GM18511 (cell line): ENCODE results near the gene SLC39A13.

Experiments
- ATAC-seq: cut with Tn5 transposase; IDR thresholded peaks from one replicate; pipeline ENCODE4 v1.9.1; 2021; ENCODE audit warnings: mild to moderate bottlenecking, moderate library complexity; ENCODE audit not compliant: unreplicated experiment

SLC39A13 gene

DNA sequence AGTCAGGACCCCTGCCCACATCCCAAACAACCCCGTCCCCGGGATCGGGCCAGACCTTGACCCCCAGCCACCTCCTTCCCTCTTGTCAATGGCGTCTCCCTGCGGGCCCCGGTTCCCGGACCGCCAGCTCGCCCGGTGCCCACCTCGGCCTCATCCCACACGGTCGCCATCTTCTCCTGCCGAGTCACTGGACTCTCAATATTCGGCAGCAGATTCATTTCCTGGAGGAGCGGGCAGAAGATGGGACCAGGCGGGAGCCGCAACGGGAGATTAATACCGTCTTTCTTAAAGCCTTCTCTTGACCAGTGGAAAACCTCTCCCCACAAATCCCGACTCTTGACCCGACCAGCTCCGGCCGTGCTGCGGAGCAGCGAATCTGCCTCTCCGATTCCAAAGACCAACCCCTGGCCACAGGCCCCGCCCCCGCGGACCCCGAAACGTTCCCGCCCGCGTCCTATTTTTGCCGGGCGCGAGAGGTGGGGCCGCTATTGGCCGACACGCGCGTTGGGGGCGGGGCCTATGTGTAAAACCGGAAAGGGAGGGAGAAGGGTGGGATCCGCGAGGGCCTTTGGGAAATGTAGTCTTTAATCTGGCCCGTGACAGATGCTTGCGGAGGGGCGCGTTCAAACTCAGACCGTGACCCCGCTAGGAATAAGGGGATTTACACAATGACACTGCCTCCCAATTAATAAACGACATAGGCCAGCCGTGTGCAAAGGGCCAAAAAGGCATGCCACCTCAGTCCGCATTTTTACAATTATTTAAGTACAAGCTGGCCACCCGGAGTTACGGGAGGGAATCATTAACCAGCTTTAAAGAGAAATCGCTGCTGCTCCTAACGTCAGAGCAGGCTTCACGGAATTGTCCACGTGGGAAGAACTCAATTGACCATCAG lies 17.9 kb downstream of the SLC39A13 start, which contains the start of gene PSMC3:
PSMC3 (minus strand) TSS at position 378 of the 895 bp plus-strand sequence; CDS start at position 218, 160 bp downstream.
- peak; percentile 86 for ATAC-seq

DNA sequence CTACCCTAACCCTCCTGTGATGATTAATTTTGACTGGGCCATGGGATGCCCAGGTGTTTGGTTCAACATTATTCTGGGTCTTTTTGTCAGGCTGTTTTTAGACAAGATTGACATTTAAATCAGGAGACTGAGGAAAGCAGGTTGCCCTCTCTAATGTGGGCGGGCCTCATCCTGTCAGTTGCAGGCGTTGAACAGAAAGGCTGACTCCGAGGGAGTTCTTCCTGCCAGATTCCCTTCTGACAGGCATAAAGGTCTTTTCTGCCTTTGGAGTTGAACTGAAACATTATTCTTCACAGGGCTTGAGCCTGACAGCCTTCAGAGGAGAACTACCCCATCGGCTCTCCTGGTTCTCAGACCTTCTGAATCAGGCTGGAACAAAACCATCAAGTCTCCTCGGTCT lies 22.1 kb downstream of the SLC39A13 start:
- no peak for ATAC-seq

DNA sequence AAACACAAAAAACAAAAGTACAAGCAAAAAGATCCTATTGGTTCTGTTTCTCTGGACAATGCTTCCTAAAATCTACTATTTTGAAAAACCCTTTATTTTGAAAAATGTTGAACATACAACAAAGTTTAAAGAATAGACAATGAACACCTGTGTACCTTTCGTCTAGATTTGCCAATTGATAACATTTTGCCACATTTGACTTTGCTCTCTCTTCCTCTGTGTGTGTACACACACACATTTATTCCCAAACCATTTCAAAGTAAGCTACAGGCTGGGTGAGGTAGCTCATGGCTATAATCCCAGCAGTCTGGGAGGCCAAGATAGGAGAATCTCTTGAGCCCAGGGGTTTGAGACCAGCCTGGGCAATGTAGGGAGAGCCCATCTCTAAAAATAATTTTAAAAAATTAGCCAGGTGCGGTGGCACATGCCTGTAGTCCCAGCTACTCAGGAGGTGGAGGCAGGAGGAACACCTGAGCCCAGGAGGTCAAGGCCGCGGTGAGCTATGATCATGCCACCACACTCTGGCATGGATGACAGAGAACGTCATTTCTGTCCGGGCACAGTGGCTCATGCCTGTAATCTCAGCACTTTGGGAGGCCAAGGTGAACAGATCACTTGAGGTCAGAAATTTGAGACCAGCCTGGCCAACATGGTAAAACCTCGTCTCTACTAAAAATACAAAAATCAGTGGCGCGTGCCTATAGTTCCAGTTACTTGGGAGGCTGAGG lies 23.1 kb downstream of the SLC39A13 start:
- no peak for ATAC-seq

DNA sequence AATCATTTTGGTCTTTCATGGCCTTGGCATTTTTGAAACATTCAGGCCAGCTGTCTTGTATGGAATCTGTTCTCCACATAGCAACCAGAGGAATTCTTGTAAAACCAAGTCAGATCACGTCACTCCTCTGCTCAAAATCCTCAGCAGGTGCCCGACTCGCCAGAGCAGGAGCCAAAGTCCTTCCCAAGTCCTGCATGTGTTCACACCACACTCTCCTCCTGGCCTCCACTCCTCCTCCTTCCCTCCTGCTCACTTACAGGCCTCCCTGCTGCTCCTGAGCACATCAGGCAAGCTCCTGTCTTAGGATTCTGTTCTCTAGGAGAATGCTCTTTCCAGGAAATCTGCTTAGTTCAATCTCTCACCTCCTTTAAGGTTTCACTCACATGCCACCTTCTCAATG lies 24.8 kb downstream of the SLC39A13 start:
- no peak for ATAC-seq

DNA sequence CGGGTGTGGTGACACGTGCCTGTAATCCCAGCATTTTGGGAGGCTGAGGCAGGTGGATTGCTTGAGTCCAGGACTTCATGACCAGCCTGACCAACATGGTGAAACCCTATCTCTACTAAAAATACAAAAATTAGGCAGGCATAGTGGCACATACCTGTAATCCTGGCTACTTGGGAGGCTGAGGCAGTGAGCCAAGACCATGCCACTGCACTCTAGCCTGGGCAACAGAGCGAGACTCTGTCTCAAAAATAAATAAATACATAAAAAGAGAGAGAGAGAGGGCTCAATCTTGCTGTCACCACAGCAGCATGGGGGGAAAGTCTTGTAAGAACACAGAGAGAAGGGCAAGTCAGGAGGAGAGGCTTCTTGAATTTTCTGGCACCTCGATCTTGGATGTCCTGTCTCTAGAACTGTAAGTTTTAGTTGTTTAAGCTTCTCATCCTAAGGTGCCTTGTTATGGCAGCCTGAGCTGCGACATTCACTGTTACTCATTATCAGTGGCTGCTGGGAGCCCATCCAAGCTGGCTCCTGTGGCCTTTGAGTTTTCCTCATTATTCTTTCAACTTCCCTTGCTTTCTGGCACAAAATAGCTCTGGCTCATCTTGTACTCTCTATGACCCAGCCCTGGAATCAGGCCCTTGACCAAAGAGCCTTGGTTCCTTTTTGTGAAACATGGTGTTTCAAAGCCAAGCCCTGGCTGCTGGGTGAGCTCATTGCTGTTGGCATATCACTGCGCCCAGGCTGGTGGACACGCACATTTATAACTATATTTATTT lies 25.8 kb downstream of the SLC39A13 start:
- no peak for ATAC-seq

DNA sequence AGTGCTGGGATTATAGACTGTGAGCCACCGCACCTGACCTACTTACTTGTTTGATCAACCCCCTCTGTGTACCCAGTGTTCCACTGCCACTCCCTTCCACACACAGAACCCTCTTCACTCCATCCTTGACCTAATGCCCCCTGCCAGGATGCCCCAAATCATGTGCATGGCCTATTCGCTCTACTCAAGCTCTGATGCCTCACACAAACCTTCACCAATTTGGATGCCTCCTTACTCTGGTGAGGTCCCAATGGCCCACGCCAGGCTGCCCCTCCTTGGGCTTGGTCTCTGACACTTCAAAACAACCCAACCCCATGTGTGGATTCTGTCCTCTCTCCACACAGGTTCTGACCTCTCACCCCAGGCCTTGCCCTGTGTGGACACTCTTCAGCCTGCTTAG lies 27.3 kb downstream of the SLC39A13 start:
- no peak for ATAC-seq

DNA sequence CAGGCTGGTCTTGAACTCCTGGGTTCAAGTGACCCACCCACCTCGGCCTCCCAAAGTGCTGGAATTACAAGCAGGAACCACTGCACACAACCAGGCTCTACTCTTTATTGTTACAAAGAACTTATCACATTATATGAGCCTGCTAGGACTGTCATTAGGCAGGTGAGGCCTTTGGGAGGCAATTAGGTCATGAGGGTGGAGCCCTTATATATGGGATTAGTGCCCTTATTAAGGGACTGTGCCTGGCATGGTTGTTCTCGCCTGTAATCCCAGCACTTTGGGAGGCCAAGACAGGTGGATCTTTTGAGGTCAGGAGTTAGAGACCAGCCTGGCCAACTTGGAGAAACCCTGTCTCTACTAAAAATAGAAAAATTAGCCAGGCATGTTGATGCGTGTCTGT lies 28.3 kb downstream of the SLC39A13 start:
- no peak for ATAC-seq

DNA sequence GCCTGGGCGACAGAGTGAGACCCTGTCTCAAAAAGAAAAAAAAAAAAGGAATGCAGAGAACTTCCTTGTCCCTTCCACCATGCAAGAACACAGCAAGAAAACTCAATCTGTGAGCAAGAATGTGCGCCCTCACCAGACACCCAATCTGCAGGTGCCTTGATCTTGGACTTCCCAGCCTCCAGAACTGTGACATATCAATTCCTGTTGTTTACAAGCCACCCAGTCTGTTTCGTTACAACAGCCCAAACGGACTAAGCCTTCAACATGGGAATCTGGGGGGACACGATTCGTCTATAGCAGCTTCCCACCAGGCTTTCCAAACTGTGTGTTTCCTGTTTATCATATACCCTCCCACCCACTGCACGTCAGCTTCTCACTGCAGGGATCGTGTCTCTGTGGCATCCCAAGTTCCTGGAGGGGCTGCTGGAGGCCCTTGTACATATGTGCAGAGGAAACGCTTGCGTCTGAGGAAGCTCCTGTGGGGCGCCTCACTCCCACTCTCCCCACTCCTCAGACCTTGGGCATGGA lies 28.9 kb downstream of the SLC39A13 start:
- no peak for ATAC-seq

DNA sequence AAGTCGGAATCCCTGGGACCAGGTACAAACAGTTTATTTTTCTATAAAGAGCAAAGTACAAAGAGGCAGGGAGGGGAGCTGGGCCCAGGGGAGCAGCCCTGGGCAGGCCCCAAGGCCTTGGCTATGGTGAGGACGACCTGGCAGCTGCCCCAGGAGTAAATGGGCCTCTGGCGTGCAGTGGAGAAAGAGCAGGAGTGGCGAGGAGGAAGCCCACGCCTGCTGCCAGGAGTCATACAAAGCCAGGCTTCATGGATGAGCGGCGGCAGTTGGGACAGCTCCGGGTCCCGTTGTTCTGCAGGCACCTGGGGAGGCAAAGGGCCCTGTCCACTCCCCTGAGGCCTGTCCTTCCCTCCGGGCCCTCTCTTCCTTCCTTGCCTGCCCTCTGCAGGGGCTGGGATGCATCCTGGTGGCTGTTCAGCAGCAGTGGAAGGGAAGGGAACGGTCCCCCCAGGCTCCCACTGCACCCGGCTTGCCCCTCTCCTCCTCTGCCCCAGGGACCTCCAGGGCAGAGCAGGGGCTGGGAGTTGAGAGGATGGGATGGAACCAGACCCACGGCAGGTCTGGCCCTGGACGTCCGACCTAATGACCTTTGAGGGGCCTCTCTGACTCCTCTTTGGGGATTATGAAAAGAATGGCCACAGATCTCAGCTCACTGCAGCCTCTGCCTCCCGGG lies 29.5 kb downstream of the SLC39A13 start:
- ATAC-seq: no peak

DNA sequence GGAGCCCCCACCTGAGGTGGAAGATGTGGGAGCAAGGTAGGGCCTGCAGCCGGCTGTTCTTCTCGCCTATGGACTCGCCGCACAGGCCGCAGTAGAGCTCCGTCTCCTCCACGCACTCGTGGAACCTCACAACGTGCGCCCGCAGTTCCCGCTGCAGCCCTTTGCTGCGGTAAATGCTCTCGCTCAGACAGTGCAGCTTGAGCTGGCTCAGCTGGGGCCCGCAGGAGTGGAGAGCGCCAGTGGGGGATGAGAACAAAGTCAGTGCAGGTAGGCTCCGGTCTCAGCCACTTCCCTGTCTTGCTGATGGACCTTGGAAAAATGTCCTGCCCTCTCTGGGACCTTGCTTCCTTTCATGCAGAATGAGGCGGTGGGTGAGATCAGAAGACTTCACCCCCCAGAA lies 30.3 kb downstream of the SLC39A13 start:
- ATAC-seq: no peak

DNA sequence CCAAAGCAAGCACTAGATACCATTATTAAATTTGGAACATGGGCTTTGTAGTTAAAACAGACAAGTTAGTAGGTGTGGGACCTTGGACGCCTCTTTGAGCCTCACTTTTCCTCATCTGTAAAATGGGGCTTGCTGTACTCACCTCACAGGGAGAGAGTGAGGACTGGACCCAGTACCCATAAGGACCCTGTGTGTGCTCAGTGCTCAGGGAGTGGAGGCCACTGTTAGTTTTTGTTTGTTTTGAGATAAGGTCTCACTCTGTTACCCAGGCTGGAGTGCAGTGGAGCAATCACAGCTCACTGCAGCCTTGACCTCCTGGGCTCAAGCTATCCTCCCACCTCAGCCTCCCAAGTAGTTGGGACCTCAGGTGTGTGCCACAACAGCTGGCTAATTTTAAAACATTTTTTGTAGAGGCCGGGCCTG lies 31.7 kb downstream of the SLC39A13 start:
- no peak for ATAC-seq

DNA sequence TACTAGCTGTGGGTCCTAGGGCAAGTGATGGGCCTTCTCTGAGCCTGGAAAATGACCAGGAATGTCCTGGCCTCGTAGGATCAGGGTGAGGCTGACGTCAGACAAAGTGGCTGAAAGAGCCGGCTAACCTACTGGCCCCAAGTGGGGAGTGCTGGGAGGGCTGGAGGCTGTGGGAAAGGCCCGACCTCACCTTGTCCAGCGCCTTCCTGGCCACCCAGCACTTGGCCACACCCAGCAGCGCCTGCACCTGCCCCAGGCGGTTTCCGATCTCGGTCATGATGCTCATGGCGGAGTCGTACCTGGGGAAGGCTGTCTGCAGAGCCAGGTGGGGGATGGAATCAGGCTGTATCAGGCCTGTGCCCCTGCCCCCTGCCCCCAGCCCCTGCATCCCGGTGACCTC lies 33.0 kb downstream of the SLC39A13 start:
- no peak for ATAC-seq

DNA sequence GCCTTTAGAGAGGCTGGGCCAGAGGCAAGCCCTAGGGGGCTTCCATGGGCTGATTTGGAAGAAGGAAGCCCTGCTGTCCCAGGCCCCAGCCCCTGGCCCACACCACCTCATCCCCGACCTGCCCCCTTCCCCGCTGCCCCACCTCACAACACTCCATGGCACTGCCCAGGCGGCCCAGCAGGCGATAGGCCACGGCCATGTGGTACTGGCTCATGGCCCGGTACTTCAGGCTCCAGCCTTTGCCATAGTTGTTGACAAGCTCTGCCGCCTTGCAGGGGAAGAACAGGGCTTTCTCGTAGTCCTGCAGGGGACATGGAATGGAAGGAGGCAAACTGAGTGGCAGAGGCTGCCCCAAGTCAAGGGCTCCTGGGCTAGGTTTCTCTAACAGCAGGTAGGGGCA lies 34.1 kb downstream of the SLC39A13 start:
- no peak for ATAC-seq

DNA sequence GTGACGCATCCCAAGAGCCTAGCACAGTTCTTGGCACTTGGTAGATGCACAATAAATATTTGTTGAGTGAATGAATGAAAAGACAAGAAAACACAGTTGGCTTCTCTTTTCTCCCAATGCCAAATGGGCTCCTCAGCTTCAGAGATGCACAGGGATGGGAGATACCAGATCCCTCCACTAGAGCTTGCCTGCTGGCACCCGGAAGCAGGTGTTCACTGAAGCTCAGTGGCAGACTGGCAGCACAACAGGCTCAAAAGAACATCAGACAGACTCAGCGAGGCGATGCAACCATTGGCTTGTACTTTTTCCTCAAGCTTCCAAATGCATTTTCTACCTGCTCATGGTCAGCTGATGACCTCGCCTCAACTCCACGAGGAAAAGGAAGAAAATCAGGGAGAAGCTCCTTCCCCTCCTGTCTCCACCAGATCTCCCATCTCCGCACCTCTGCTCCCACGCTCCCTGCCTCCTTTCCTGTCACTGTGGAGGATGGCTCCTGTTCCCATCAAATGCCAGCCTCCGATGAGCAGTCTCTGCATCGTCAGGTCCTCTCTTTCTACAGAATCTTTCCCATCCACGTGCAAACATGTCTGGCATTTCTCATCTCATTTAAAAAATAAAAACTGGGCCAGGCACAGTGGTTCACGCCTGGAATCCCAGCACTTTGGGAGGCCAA lies 34.8 kb downstream of the SLC39A13 start:
- no peak for ATAC-seq

DNA sequence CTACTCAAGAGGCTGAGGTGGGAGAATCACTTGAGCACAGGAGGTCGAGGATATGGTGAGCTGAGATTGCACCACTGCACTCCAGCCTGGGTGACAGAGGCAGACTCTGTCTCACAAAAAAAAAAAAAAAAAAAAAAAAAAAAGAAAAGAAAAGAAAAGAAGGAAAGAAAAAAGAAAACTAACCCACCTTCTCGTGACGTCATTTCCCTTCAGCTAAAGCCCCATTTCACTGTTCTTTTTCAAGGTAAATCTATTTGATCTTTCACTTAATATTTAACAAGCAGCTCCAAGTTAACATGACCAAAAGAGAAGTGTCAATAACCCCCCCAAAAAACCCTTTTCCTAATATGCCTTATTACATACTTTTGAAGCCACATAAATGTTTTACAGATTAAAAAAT lies 35.4 kb downstream of the SLC39A13 start:
- no peak for ATAC-seq

DNA sequence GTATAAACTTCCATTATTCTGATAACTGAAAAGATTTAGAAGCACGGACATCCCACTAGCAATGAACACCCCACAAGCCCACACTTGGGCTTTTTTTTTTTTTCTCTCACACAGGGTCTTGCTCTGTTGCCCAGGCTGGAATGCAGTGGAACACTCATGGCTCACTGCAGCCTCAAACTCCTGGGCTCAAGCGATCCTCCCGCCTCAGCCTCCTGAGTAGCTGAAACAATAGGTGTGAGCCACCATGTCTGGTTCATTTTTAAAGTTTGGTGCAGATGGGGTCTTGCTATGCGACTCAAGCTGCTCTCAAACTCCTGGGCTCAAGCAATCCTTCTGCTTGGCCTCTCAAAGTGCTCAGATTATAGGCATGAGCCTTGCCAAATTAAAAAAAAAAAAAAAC lies 37.5 kb downstream of the SLC39A13 start:
- ATAC-seq: no peak

DNA sequence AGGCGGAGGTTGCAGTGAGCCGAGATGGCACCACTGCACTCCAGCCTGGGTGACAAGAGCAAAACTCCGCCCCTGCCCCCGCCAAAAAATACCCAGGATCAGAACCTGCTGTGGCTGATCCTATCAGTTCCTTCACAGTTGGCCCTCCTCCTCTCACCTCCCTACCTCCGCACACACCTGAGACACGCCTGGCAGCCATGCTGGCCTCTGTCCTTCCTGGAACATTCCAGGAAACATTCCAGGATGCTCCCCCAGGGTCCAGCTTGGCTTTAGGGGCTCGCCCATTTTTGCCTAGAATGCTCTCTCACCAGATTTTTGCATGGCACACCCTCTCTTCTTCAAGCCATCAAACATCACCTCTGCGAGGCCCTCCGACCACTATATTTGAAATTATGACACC lies 38.4 kb downstream of the SLC39A13 start:
- ATAC-seq: no peak

DNA sequence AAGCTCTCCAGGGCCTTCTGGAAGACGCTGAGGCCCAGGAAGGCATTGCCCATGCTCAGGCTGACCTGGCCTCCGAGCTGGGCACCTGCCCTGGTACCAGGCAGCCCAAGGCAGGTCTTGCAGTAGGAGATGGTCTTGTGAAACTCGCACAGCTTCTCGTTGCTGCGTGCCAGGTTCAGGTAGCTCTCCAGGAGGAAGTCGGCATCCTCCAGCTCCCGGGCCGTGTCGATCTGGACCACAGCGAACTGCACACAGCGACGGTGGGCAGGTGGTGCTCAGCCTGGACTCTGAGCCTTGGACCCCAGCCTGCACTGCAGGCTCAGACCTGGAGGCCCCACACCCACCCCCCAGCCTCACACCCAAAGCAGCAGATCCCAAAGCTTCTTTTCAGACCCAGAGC lies 39.5 kb downstream of the SLC39A13 start:
- ATAC-seq: no peak

DNA sequence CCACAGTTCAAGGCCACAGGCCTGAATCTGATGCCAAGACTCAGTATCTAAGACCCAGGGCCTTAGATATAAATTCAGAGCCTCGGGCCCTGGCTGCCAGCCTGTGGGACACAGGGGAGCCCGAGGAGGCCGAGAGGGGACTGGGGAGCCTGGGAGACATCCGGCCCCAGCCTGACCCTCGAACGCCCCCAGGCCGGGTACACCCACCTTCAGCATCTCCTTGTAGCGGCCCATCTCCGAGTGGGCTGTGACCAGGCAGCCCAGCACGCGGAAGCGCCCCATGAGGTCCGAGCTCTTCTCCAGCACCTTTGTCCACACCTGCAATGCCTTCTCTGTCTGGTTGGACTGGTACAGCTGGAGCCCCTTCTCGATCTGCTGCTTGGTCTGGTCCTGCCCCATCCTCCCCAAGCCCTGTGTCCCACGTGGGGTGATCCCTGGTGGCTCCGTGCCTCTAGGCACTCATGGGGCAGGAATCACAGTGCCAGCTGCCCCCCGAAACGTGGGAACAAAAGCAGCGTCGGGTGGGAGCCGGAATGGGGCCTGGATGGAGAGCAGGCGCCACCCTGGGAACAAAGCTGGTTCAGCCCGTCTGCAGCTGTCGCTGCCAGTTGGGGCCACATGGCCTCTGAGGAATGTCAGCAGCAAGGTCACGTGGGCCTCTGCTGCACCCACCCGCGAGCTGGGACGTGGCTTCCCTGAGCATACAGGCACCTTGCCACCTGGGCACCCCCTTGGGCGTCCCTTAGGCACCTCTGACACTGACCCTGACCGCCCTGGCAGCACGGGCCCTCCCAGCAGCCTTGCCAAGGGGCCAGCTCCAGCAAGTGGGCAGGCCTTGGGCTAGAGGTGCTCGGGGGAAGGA lies 40.4 kb downstream of the SLC39A13 start, which contains the start of gene RAPSN:
RAPSN (minus strand) TSS at position 571 of the 862 bp plus-strand sequence; CDS start at position 399, 172 bp downstream.
- no peak for ATAC-seq
